Left ventricle myocardium inferior (tissue), 1 donor: ENCODE measurements around the gene WIPF3. TPM values are rescaled to one million over a fixed set of nuclear protein-coding genes. Genes with fewer than 3 reads are reported as not detected.

Experiments used
- DNase-seq: peaks from one replicate; pipeline ENCODE4 v3.0.0-alpha.2; 2020
- H3K27ac ChIP-seq: fragments of 200-600 bp; replicated peaks from 2 replicates; pipeline ENCODE4 v1.8.0; 2021
- H3K27me3 ChIP-seq: fragments of 200-600 bp; 2 replicates; pipeline ENCODE4 v1.8.0; 2021; ENCODE audit warnings: low read depth
- H3K36me3 ChIP-seq: fragments of 200-600 bp; 2 replicates; pipeline ENCODE4 v1.8.0; 2021
- H3K4me1 ChIP-seq: fragments of 200-600 bp; 2 replicates; pipeline ENCODE4 v1.8.0; 2021
- H3K4me3 ChIP-seq: fragments of 200-600 bp; 2 replicates; pipeline ENCODE4 v1.8.0; 2021; ENCODE audit warnings: mild to moderate bottlenecking, moderate library complexity
- H3K9me3 ChIP-seq: fragments of 200-600 bp; replicated peaks from 2 replicates; pipeline ENCODE4 v1.8.0; 2021
- intact Hi-C: fragments of 100-400 bp; cut with micrococcal nuclease; formaldehyde crosslinking; loops from one replicate; pipeline ENCODE4 v1.11.0; 2022
- total RNA-seq: library from RNA; stranded (reverse); fragmentation: NEBNext Ultra II Directional; extraction: Animal tissue kit (Norgen Biotek cat#: 25700); gene quantifications from one replicate; pipeline ENCODE4 v1.2.1, GENCODE V29; 2021
- TF ChIP-seq, protein P1 (sequence below): fragments of 200-600 bp; IDR thresholded peaks from 2 replicates; pipeline ENCODE4 v1.8.0; 2021; ENCODE audit warnings: antibody characterized with exemption, mild to moderate bottlenecking, borderline replicate concordance
- donor health status: DM: no; HTN: yes; CAD: no; lungs with severe emphysema.

The WIPF3 gene
- total RNA-seq, 1 donor from 2014 or later = 8.0 TPM

DNA sequence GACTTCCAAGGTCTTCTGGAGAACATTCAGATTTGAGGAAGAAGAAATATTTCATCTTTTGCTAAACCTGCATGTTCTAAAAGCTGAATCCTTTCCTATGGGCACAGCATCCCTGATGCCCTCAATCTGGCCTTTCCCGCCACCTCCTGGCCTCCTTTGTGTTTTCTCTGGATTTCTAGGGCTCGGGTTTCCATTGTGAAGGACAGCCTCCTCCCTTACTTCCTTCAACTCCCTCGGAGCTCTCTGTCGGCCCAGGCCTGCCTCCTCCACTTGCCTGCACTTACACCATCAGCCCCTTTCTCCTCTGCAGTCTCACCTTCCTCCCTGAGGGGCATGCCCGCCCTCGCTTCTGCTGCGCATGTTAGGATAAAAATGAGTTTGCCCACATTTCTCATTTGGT, 75.4 kb downstream of the WIPF3 start:
- intact Hi-C loops = no loop called here
- no peaks in the 10 kb centered on the region for H3K9me3 ChIP-seq

DNA sequence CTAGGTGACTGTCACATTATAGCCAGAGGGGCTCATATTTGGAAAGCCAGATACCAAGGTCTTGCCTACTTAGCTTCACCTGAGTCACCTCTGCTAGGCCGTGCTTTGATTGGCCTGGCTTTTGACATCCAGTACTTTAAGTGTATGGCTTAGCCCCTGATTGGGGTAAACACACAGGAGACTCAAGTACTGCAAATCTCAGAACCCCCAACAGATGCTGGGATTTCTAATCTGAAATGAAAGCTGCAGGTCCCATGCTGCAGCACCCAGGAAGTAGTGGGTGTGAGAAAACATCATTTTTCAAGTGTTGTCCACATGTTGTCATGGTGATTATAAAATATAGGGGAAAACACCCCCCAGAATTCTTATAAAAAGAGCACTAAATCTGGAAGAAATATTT, 76.2 kb downstream of the WIPF3 start:
- Histone ChIP-seq H3K4me3 (no peak overlapping the region), H3K27ac (no peak overlapping the region), H3K4me1 (peaks cover 7% of the 10 kb centered on the region), H3K27me3 (no peaks in the 10 kb centered on the region), H3K36me3 (no peaks in the 10 kb centered on the region), H3K9me3 (no peaks in the 10 kb centered on the region)
- intact Hi-C loops = no loop called here
- no peak for DNase-seq
- TF ChIP-seq, protein P1, sequence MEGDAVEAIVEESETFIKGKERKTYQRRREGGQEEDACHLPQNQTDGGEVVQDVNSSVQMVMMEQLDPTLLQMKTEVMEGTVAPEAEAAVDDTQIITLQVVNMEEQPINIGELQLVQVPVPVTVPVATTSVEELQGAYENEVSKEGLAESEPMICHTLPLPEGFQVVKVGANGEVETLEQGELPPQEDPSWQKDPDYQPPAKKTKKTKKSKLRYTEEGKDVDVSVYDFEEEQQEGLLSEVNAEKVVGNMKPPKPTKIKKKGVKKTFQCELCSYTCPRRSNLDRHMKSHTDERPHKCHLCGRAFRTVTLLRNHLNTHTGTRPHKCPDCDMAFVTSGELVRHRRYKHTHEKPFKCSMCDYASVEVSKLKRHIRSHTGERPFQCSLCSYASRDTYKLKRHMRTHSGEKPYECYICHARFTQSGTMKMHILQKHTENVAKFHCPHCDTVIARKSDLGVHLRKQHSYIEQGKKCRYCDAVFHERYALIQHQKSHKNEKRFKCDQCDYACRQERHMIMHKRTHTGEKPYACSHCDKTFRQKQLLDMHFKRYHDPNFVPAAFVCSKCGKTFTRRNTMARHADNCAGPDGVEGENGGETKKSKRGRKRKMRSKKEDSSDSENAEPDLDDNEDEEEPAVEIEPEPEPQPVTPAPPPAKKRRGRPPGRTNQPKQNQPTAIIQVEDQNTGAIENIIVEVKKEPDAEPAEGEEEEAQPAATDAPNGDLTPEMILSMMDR = no peak

More for the DNA sequence above, 75.4 kb downstream of the WIPF3 start:
- TF ChIP-seq, protein P1 = no peak
- H3K4me1 ChIP-seq = peaks cover 13% of the 10 kb centered on the region
- H3K27ac ChIP-seq = no peak overlapping the region
- no peaks in the 10 kb centered on the region for H3K36me3 ChIP-seq
- no peak for DNase-seq
- no peaks in the 10 kb centered on the region for H3K27me3 ChIP-seq
- no peak overlapping the region for H3K4me3 ChIP-seq

DNA sequence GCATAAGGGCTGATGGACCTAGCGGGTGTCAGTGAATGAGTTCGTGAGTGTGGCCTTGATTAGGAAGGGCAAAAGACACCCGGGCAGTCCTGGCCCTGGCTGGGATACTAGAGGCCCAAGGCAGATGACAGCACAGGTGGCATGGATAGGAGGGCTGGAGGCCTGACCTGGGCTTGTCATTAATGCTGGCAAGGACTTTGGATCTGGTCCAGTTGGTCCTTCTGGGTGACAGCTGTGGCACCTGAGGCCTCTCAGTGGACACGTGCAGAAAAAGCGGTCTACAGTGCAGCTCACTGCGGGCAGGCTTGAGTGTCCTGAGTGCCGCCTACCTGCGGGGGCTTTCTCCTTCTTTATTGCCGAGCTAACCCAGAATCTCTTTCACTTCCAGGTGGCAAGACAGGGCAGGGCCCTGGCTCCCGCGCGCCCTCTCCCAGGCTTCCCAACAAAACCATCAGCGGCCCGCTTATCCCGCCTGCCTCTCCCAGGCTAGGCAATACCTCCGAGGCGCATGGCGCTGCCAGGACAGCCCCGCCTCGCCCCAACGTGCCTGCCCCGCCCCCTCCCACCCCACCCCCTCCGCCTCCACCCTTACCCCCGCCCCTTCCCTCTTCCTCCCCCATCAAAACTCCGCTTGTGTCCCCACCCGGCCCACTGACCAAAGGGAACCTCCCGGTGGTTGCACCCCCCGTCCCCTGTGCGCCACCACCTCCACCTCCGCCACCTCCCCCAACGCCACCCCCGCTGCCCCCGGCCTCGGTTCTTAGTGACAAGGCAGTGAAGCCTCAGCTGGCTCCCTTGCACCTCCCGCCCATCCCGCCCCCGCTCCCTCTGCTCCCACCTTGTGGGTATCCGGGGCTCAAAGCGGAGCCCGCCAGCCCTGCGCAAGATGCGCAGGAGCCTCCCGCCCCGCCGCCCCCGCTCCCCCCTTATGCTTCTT, 77.4 kb downstream of the WIPF3 start:
- no peak overlapping the region for H3K4me3 ChIP-seq
- TF ChIP-seq, protein P1 = no peak
- intact Hi-C loops = no loop called here

DNA sequence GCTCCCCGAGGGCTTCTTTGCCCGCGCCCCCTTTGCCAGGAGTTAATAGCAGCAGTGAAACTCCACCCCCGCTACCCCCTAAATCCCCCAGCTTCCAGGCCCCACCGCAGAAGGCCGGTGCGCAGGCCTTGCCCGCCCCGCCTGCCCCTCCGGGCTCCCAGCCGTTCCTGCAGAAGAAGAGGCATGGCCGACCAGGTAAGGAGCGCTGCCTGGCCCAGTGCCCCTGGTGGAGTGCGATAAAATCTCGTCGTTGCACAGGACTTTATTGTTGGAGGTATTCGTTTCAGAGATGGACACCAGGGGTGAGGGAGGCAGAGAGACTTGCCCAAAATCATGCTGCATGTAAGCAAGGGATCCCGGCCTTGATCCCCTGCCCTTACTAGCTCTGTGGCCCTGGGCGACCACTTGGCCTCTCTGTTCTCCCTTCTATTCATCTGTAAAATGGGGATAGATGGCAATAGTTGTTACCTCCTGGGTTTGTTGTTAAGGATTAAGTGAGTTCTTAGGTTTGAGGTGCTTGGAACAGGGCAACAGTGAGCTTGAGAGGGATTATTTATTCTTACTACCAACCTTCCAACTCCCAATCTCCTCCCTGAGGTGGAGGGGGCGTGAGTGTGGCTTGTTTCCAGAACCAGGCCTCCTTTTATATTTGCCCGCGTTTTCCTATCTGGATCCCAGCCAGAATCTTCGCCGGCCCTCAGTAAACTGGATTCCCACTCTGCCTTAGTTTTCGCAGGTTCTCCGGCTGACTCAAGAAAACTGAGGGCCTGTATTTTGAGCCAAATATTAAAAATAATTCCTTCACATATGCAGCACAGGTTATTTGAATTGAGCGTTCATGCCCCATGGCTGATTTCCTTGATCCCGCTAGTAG, 78.3 kb downstream of the WIPF3 start:
- Histone ChIP-seq H3K27ac (no peak overlapping the region), H3K27me3 (no peaks in the 10 kb centered on the region), H3K9me3 (no peaks in the 10 kb centered on the region), H3K36me3 (peaks cover 2% of the 10 kb centered on the region), H3K4me3 (no peak overlapping the region), H3K4me1 (no peaks in the 10 kb centered on the region)
- no peak for DNase-seq
- intact Hi-C loops = no loop called here
- TF ChIP-seq, protein P1 = no peak

More for the DNA sequence above, 77.4 kb downstream of the WIPF3 start:
- Histone ChIP-seq H3K27me3 (no peaks in the 10 kb centered on the region), H3K27ac (no peak overlapping the region), H3K36me3 (peaks cover 2% of the 10 kb centered on the region), H3K4me1 (no peaks in the 10 kb centered on the region), H3K9me3 (no peaks in the 10 kb centered on the region)
- no peak for DNase-seq

DNA sequence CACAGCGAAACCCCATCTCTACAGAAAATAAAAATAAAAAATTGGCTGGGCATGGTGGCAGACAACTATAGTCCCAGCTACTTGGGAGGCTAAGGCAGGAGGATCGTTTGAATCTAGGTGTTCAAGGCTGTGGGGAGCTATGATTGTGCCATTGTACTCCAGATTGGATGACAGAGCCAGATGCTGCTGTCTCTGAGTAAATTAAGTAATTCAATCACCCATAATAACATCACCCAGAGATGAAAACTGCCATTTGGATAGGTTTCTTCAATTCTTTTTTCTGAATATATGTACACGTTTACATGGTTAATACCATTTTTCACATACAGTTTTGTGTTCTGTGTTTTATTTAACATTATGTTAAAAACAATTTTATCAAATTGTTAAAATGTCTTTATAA, 79.3 kb downstream of the WIPF3 start:
- H3K27me3 ChIP-seq = no peaks in the 10 kb centered on the region
- no peak overlapping the region for H3K4me3 ChIP-seq
- H3K9me3 ChIP-seq = no peaks in the 10 kb centered on the region
- H3K4me1 ChIP-seq = no peaks in the 10 kb centered on the region
- TF ChIP-seq, protein P1 = no peak
- DNase-seq = no peak
- intact Hi-C loops = no loop called here
- H3K36me3 ChIP-seq = peaks cover 2% of the 10 kb centered on the region
- no peak overlapping the region for H3K27ac ChIP-seq
